Chondrocyte (in vitro differentiated cells): ENCODE measurements around the gene HDAC9. TPM values are rescaled to one million over a fixed set of nuclear protein-coding genes. Genes with fewer than 3 reads are reported as not detected.

ENCODE experiments used
- DNase-seq: peaks from one replicate; pipeline ENCODE4 v3.0.0; 2021; ENCODE audit warnings: mixed read lengths, low spot score
- H3K27ac Mint-ChIP-seq: one replicate; pipeline ENCODE4 v1.8.0; 2021; ENCODE audit warnings: mild to moderate bottlenecking, moderate library complexity, mixed read lengths; ENCODE audit not compliant: unreplicated experiment
- H3K27me3 Mint-ChIP-seq: 2 replicates; pipeline ENCODE4 v1.8.0; 2021; ENCODE audit warnings: low read depth, mixed read lengths
- H3K36me3 Mint-ChIP-seq: 2 replicates; pipeline ENCODE4 v1.8.0; 2021; ENCODE audit warnings: low read depth, mixed read lengths
- H3K4me1 Mint-ChIP-seq: 2 replicates; pipeline ENCODE4 v1.8.0; 2021; ENCODE audit warnings: low read depth, mild to moderate bottlenecking, mixed read lengths
- H3K4me3 Mint-ChIP-seq: one replicate; pipeline ENCODE4 v1.8.0; 2021; ENCODE audit warnings: mild to moderate bottlenecking, moderate library complexity, mixed read lengths; ENCODE audit not compliant: unreplicated experiment
- H3K9me3 Mint-ChIP-seq: 2 replicates; pipeline ENCODE4 v1.8.0; 2021; ENCODE audit warnings: low read depth, mixed read lengths
- CTCF ChIP-seq: fragments of 200-600 bp; sonication (generic); IDR thresholded peaks from 2 replicates; pipeline ENCODE4 v1.5.0; 2021; ENCODE audit warnings: antibody characterized with exemption, mild to moderate bottlenecking, moderate library complexity
- total RNA-seq: library from RNA; stranded (reverse); gene quantifications from 3 replicates; pipeline ENCODE4 v1.2.1, GENCODE V29; 2021

The HDAC9 gene
- total RNA-seq, 1 donor from 2014 or later, result 5.9 TPM

GRCh38 chr7:18694911-18695310 lies 199.4 kb downstream of the HDAC9 start:
- H3K4me1 Mint-ChIP-seq, result peaks cover 10% of the 10 kb centered on the region
- no peaks in the 10 kb centered on the region for H3K36me3 Mint-ChIP-seq
- H3K4me3 Mint-ChIP-seq, result no peak overlapping the region

GRCh38 chr7:18698258-18698734 lies 202.7 kb downstream of the HDAC9 start:
- TF ChIP-seq CTCF, result no peak
- no peak overlapping the region for H3K27ac Mint-ChIP-seq

More at GRCh38 chr7:18694911-18695310, 199.4 kb downstream of the HDAC9 start:
- H3K27me3 Mint-ChIP-seq, result no peaks in the 10 kb centered on the region
- H3K27ac Mint-ChIP-seq, result no peak overlapping the region
- H3K9me3 Mint-ChIP-seq, result no peaks in the 10 kb centered on the region
- no peak for TF ChIP-seq CTCF
- DNase-seq, result no peak

GRCh38 chr7:18700147-18700546 lies 204.6 kb downstream of the HDAC9 start:
- Mint-ChIP-seq H3K4me3 (no peak overlapping the region), H3K4me1 (peaks cover 7% of the 10 kb centered on the region), H3K27me3 (no peaks in the 10 kb centered on the region), H3K36me3 (no peaks in the 10 kb centered on the region), H3K27ac (no peak overlapping the region), H3K9me3 (no peaks in the 10 kb centered on the region)
- TF ChIP-seq CTCF, result no peak
- DNase-seq, result no peak

More at GRCh38 chr7:18698258-18698734, 202.7 kb downstream of the HDAC9 start:
- Mint-ChIP-seq H3K36me3 (no peaks in the 10 kb centered on the region), H3K9me3 (no peaks in the 10 kb centered on the region), H3K4me3 (no peak overlapping the region), H3K27me3 (no peaks in the 10 kb centered on the region), H3K4me1 (peaks cover 9% of the 10 kb centered on the region)
- DNase-seq, result no peak

- Mint-ChIP-seq H3K4me1 (peaks cover 7% of the 10 kb centered on the region), H3K36me3 (no peaks in the 10 kb centered on the region), H3K27ac (no peak overlapping the region), H3K4me3 (no peak overlapping the region), H3K9me3 (no peaks in the 10 kb centered on the region), H3K27me3 (no peaks in the 10 kb centered on the region)
- no peak for TF ChIP-seq CTCF
- DNase-seq, result no peak
Measured at GRCh38 chr7:18702071-18702829, 206.7 kb downstream of the HDAC9 start.

GRCh38 chr7:18703685-18704084 lies 208.1 kb downstream of the HDAC9 start:
- Mint-ChIP-seq H3K36me3 (no peaks in the 10 kb centered on the region), H3K27ac (no peak overlapping the region), H3K4me3 (no peak overlapping the region), H3K4me1 (peaks cover 4% of the 10 kb centered on the region), H3K27me3 (no peaks in the 10 kb centered on the region), H3K9me3 (no peaks in the 10 kb centered on the region)
- no peak for DNase-seq
- TF ChIP-seq CTCF, result no peak
